ENCODE results near the gene CACFD1. TPM values are rescaled to one million over a fixed set of nuclear protein-coding genes. Genes with fewer than 3 reads are reported as not detected.
A peak's percentile ranks its signal among the peaks of the same experiment; 100 is the strongest.

CACFD1 gene
- total and polyA plus RNA-seq, 2 experiments from 2014 or later: 5.8 to 18.2 TPM

DNA sequence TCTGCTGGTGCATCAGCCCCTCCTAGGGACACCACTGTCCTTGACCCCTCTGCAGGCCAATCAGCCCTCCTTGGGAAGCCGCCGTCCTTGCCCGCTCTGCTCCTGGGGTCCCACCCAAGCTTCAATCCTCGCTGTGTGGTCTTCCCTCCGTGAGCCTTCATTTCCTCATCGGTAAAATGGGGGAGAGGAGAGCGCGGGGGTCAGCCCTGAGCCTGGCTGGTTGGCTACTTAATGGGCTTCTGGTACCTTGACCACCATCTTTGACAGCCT, 31.8 kb downstream of the CACFD1 start (continued):
- TF ChIP-seq, protein P1, sequence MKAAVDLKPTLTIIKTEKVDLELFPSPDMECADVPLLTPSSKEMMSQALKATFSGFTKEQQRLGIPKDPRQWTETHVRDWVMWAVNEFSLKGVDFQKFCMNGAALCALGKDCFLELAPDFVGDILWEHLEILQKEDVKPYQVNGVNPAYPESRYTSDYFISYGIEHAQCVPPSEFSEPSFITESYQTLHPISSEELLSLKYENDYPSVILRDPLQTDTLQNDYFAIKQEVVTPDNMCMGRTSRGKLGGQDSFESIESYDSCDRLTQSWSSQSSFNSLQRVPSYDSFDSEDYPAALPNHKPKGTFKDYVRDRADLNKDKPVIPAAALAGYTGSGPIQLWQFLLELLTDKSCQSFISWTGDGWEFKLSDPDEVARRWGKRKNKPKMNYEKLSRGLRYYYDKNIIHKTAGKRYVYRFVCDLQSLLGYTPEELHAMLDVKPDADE (IDR thresholded peaks at IDR 0.05): no peak
- no peak for TF ChIP-seq NANOG (IDR thresholded peaks at IDR 0.05; ENCODE audit: borderline replicate concordance)
- TF ChIP-seq ZNF331 (CRISPR knock-in tag; IDR thresholded peaks at IDR 0.05; ENCODE audit: low read depth): no peak

DNA sequence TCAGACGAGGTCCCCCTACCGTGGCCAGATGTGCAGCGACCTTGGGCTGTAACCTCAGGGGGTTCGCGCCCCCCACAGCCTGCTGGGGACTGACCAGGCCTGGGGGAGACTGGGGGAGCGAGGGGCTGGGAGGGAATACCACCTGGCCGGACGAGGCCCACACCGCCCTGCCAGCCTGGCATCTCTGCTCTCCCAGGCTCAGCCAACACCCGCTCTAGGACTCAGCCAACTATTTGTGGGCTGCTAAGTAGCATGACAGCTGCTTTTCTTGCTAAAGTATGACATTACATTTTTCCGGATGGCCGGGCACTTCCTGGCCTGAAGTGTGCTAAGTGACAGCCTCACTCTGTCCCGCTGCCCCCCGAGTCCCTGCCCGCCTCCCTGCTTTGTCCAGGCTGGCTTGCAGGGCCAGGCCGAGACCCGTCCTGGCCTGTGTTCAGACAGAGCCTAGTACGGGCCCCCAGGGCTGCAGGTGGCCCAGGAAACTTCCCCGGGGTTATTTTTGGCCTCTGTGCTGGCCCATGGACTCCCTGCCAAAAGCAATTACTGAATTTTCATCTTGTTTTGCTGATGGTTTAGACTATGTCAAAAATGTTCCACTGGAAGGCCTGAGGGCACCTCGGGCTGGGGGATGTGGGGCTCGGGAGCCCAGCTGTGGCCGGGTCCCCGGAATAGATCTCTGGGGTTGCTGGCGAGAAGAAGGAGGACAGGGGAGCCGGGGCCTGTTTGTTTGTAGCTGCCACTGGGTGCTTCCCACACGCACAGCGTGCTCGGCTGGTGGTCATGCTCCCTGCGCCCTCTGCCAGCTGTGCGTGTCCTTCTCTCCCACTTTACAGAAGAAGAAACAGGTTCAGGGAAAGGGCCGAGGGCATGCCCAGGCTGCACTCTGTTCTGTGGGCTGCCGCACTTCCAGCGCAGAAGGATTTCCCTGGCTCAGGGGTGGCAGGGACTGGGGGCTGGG, 32.6 kb downstream of the CACFD1 start:
- Mint-ChIP-seq H3K4me1 (no peaks in the 10 kb centered on the region), H3K36me3 (ENCODE audit: low read depth) (no peaks in the 10 kb centered on the region; the same call in 2 of the 3 replicates), H3K27me3 (ENCODE audit: insufficient read depth, low read depth, poor library complexity) (peaks cover 7% of the 10 kb centered on the region), H3K9me3 (no peaks in the 10 kb centered on the region), H3K4me3 (no peak overlapping the region), H3K27ac (no peak overlapping the region)
- H3K9me2 ChIP-seq (ENCODE audit: insufficient read depth): no peaks in the 10 kb centered on the region
- no peaks in the 10 kb centered on the region for H3K36me3 ChIP-seq (ENCODE audit: insufficient read depth)
- no peaks in the 10 kb centered on the region for H4K20me1 ChIP-seq (replicated peaks; ENCODE audit: insufficient read depth)
- no peak for TF ChIP-seq JUNB (IDR thresholded peaks at IDR 0.05; ENCODE audit: unreplicated experiment)
- H3K27me3 ChIP-seq (ENCODE audit: insufficient read depth): no peaks in the 10 kb centered on the region
- DNase-seq (ENCODE audit: low spot score) (no peak), ATAC-seq (no peak)
- no peak overlapping the region for H3K4me2 ChIP-seq
- H3K4me3 ChIP-seq: no peak overlapping the region
- H3F3A ChIP-seq (replicated peaks; ENCODE audit: low read depth): no peaks in the 10 kb centered on the region; the same call in 1 of the 2 replicates
- peak overlapping the region; percentile 23; the same call in 1 of the 2 replicates for H2AFZ ChIP-seq
- no peak overlapping the region for H3K27ac ChIP-seq (ENCODE audit: low read depth)
- no peaks in the 10 kb centered on the region for H3K4me1 ChIP-seq (ENCODE audit: insufficient read depth)
- H3K79me2 ChIP-seq (replicated peaks; ENCODE audit: insufficient read depth): no peaks in the 10 kb centered on the region

DNA sequence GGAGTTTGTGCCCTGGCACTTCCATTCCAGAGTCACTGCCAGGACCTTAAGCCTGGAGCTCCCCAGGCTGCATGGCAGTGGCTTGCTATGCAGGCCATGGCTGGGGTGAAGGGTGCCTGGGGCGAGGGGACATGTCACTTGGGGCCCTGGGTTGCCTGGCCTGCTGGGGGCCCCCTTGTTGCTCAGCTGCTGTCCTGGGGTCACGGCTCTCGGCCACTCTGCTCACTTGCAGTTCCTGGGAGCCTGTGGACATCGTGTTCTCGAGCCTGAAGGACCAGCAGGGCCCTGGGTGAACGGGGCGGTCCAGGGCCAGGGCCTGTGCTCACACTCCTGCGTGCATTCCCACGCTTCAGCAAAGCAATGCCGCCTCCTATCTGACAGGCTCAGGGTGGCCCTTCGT, 33.6 kb downstream of the CACFD1 start:
- no peaks in the 10 kb centered on the region; the same call in 1 of the 2 replicates for H3F3A ChIP-seq (replicated peaks; ENCODE audit: low read depth)
- H3K27me3 Mint-ChIP-seq (ENCODE audit: insufficient read depth, low read depth, poor library complexity): peaks cover 7% of the 10 kb centered on the region
- no peak overlapping the region for H3K4me3 Mint-ChIP-seq
- no peaks in the 10 kb centered on the region for H3K36me3 ChIP-seq (ENCODE audit: insufficient read depth)
- ATAC-seq: no peak
- H3K4me2 ChIP-seq: no peak overlapping the region
- H3K27ac ChIP-seq (ENCODE audit: low read depth): no peak overlapping the region
- no peaks in the 10 kb centered on the region for H3K4me1 ChIP-seq (ENCODE audit: insufficient read depth)
- H3K9me2 ChIP-seq (ENCODE audit: insufficient read depth): no peaks in the 10 kb centered on the region
- DNase-seq (ENCODE audit: low spot score): no peak
- H3K9me3 Mint-ChIP-seq: no peaks in the 10 kb centered on the region
- H3K27me3 ChIP-seq (ENCODE audit: insufficient read depth): no peaks in the 10 kb centered on the region
- H3K27ac Mint-ChIP-seq: no peak overlapping the region
- H3K4me1 Mint-ChIP-seq: no peaks in the 10 kb centered on the region
- H3K4me3 ChIP-seq: no peak overlapping the region
- no peak overlapping the region for H2AFZ ChIP-seq
- no peaks in the 10 kb centered on the region for H3K79me2 ChIP-seq (replicated peaks; ENCODE audit: insufficient read depth)
- no peaks in the 10 kb centered on the region; the same call in 2 of the 3 replicates for H3K36me3 Mint-ChIP-seq (ENCODE audit: low read depth)
- no peaks in the 10 kb centered on the region for H4K20me1 ChIP-seq (replicated peaks; ENCODE audit: insufficient read depth)
- TF ChIP-seq, protein P1 (IDR thresholded peaks at IDR 0.05): no peak
- TF ChIP-seq, protein P2, sequence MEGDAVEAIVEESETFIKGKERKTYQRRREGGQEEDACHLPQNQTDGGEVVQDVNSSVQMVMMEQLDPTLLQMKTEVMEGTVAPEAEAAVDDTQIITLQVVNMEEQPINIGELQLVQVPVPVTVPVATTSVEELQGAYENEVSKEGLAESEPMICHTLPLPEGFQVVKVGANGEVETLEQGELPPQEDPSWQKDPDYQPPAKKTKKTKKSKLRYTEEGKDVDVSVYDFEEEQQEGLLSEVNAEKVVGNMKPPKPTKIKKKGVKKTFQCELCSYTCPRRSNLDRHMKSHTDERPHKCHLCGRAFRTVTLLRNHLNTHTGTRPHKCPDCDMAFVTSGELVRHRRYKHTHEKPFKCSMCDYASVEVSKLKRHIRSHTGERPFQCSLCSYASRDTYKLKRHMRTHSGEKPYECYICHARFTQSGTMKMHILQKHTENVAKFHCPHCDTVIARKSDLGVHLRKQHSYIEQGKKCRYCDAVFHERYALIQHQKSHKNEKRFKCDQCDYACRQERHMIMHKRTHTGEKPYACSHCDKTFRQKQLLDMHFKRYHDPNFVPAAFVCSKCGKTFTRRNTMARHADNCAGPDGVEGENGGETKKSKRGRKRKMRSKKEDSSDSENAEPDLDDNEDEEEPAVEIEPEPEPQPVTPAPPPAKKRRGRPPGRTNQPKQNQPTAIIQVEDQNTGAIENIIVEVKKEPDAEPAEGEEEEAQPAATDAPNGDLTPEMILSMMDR (conservative IDR thresholded peaks at IDR 0.05; ENCODE audit: low read depth in 2 of 2): no peak; a peak in 1 of 4 replicates
- TF ChIP-seq EZH2 (IDR thresholded peaks at IDR 0.05; ENCODE audit: low read depth, unreplicated experiment): no peak
- TF ChIP-seq POLR2AphosphoS5 (IDR thresholded peaks at IDR 0.05; ENCODE audit: low read depth): no peak
- TF ChIP-seq CREB1 (CRISPR knock-in tag; IDR thresholded peaks at IDR 0.05; ENCODE audit: low read depth): no peak
- TF ChIP-seq, protein P3, sequence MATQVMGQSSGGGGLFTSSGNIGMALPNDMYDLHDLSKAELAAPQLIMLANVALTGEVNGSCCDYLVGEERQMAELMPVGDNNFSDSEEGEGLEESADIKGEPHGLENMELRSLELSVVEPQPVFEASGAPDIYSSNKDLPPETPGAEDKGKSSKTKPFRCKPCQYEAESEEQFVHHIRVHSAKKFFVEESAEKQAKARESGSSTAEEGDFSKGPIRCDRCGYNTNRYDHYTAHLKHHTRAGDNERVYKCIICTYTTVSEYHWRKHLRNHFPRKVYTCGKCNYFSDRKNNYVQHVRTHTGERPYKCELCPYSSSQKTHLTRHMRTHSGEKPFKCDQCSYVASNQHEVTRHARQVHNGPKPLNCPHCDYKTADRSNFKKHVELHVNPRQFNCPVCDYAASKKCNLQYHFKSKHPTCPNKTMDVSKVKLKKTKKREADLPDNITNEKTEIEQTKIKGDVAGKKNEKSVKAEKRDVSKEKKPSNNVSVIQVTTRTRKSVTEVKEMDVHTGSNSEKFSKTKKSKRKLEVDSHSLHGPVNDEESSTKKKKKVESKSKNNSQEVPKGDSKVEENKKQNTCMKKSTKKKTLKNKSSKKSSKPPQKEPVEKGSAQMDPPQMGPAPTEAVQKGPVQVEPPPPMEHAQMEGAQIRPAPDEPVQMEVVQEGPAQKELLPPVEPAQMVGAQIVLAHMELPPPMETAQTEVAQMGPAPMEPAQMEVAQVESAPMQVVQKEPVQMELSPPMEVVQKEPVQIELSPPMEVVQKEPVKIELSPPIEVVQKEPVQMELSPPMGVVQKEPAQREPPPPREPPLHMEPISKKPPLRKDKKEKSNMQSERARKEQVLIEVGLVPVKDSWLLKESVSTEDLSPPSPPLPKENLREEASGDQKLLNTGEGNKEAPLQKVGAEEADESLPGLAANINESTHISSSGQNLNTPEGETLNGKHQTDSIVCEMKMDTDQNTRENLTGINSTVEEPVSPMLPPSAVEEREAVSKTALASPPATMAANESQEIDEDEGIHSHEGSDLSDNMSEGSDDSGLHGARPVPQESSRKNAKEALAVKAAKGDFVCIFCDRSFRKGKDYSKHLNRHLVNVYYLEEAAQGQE (IDR thresholded peaks at IDR 0.05; ENCODE audit: unreplicated experiment): no peak
- TF ChIP-seq ZNF114 (CRISPR knock-in tag; IDR thresholded peaks at IDR 0.05): no peak
- TF ChIP-seq STAT1 (IDR thresholded peaks at IDR 0.05; ENCODE audit: unreplicated experiment): no peak
- TF ChIP-seq NANOG (IDR thresholded peaks at IDR 0.05; ENCODE audit: borderline replicate concordance): no peak
- TF ChIP-seq ZNF331 (CRISPR knock-in tag; IDR thresholded peaks at IDR 0.05; ENCODE audit: low read depth): no peak
- no peak for TF ChIP-seq EZH2phosphoT487 (IDR thresholded peaks at IDR 0.05; ENCODE audit: unreplicated experiment)
- no peak for TF ChIP-seq JUNB (IDR thresholded peaks at IDR 0.05; ENCODE audit: unreplicated experiment)

Data from GM23338 (cell line).